ENCODE data around the gene MUC2. TPM values are rescaled to one million over a fixed set of nuclear protein-coding genes. Genes with fewer than 3 reads are reported as not detected.

MUC2 gene
- polyA plus RNA-seq, 3 donors: not detected

GRCh38 chr11:1034001-1034400 is 40.7 kb upstream of the MUC2 start:
- Histone ChIP-seq H3K27ac (ENCODE audit: low read depth in 1 of 2, low read length in 2 of 2) (no peak overlapping the region), H3K27me3 (ENCODE audit: control insufficient read depth in 2 of 2, insufficient read depth in 2 of 2, low read length in 2 of 2) (no peaks in the 10 kb centered on the region), H2AFZ (ENCODE audit: insufficient read depth, low read depth, low read length, poor library complexity, severe bottlenecking) (no peak overlapping the region), H3K9me3 (replicated peaks in 1 of 2; ENCODE audit: control insufficient read depth in 1 of 2, insufficient read depth in 1 of 2, low read length in 2 of 2) (no peaks in the 10 kb centered on the region), H3K4me1 (ENCODE audit: control insufficient read depth in 1 of 2, insufficient read depth in 2 of 2, low read length in 2 of 2) (no peaks in the 10 kb centered on the region), H3K4me3 (replicated peaks in 1 of 3; ENCODE audit: low read depth in 2 of 3, low read length in 3 of 3) (no peak overlapping the region), H3K4me2 (replicated peaks; ENCODE audit: extremely low read depth, low read length, poor library complexity, severe bottlenecking) (no peak overlapping the region), H3K9ac (ENCODE audit: insufficient read depth, low read length, poor library complexity, severe bottlenecking) (no peak overlapping the region), H3K36me3 (replicated peaks in 1 of 2; ENCODE audit: control insufficient read depth in 1 of 2, insufficient read depth in 2 of 2, low read length in 2 of 2) (no peaks in the 10 kb centered on the region), H3K79me2 (ENCODE audit: insufficient read depth, low read length) (no peaks in the 10 kb centered on the region), H4K20me1 (ENCODE audit: insufficient read depth, low read length) (no peaks in the 10 kb centered on the region)
- H3K27ac Mint-ChIP-seq: no peak overlapping the region
- 99% methylated on average over 7 of the region's 8 CpGs for WGBS (ENCODE audit: insufficient coverage)
- intact Hi-C loops (cut with micrococcal nuclease): no loop called here
- peaks cover 0 to 2% (median 1%) of the 10 kb centered on the region in 3 donors for H3K27me3 Mint-ChIP-seq (ENCODE audit: low read depth in 3 of 3)
- H3K36me3 Mint-ChIP-seq: no peaks in the 10 kb centered on the region
- no peak for DNase-seq
- H3K4me3 Mint-ChIP-seq: no peak overlapping the region
- no peak for TF ChIP-seq CTCF (IDR thresholded peaks at IDR 0.05)
- peaks cover 0 to 6% (median 2%) of the 10 kb centered on the region in 7 donors for H3K9me3 Mint-ChIP-seq
- no peaks in the 10 kb centered on the region for H3K4me1 Mint-ChIP-seq

GRCh38 chr11:1034456-1035295 is 40.0 kb upstream of the MUC2 start:
- Histone ChIP-seq H3K4me1 (ENCODE audit: control insufficient read depth in 1 of 2, insufficient read depth in 2 of 2, low read length in 2 of 2) (no peaks in the 10 kb centered on the region), H3K4me3 (replicated peaks in 1 of 3; ENCODE audit: low read depth in 2 of 3, low read length in 3 of 3) (no peak overlapping the region), H3K27me3 (ENCODE audit: control insufficient read depth in 2 of 2, insufficient read depth in 2 of 2, low read length in 2 of 2) (no peaks in the 10 kb centered on the region), H3K36me3 (replicated peaks in 1 of 2; ENCODE audit: control insufficient read depth in 1 of 2, insufficient read depth in 2 of 2, low read length in 2 of 2) (no peaks in the 10 kb centered on the region), H3K79me2 (ENCODE audit: insufficient read depth, low read length) (no peaks in the 10 kb centered on the region), H3K9ac (ENCODE audit: insufficient read depth, low read length, poor library complexity, severe bottlenecking) (no peak overlapping the region), H3K9me3 (replicated peaks in 1 of 2; ENCODE audit: control insufficient read depth in 1 of 2, insufficient read depth in 1 of 2, low read length in 2 of 2) (no peaks in the 10 kb centered on the region), H3K4me2 (replicated peaks; ENCODE audit: extremely low read depth, low read length, poor library complexity, severe bottlenecking) (no peak overlapping the region), H2AFZ (ENCODE audit: insufficient read depth, low read depth, low read length, poor library complexity, severe bottlenecking) (no peak overlapping the region), H3K27ac (ENCODE audit: low read depth in 1 of 2, low read length in 2 of 2) (no peak overlapping the region), H4K20me1 (ENCODE audit: insufficient read depth, low read length) (no peaks in the 10 kb centered on the region)
- TF ChIP-seq CTCF (IDR thresholded peaks at IDR 0.05): no peak
- WGBS (ENCODE audit: insufficient coverage): 92% methylated on average over 35 of the region's 39 CpGs
- Mint-ChIP-seq H3K4me3 (no peak overlapping the region), H3K9me3 (peaks cover 0 to 6% (median 2%) of the 10 kb centered on the region in 7 donors), H3K27me3 (ENCODE audit: low read depth in 3 of 3) (peaks cover 0 to 2% (median 1%) of the 10 kb centered on the region in 3 donors), H3K27ac (no peak overlapping the region), H3K36me3 (no peaks in the 10 kb centered on the region), H3K4me1 (no peaks in the 10 kb centered on the region)
- intact Hi-C loops (cut with micrococcal nuclease): no loop called here
- DNase-seq: no peak

All from CD14-positive monocyte (primary cell).